Uterus (tissue), 4 donors: Measurements from ENCODE around the gene TNNI2. TPM values are rescaled to one million over a fixed set of nuclear protein-coding genes. Genes with fewer than 3 reads are reported as not detected.

ENCODE experiments used
- DNase-seq, 2 donors: peaks; one replicate each; pipeline ENCODE4 v3.0.0-alpha.2; 2019 to 2020
- H3K27ac ChIP-seq, 2 donors: fragments of 200-600 bp; sonication (generic); 1 replicate in 1 of 2; 2 replicates in 1 of 2; pipeline ENCODE4 v1.5.1; 2016 to 2018
- H3K27me3 ChIP-seq, 2 donors: fragments of 200-600 bp; sonication (generic); one replicate each; pipeline ENCODE4 v1.5.1; 2018 to 2019; ENCODE audit warnings: control low read depth in 1 of 2
- H3K36me3 ChIP-seq, 2 donors: fragments of 200-600 bp; sonication (generic); one replicate each; pipeline ENCODE4 v1.5.1; 2019; ENCODE audit warnings: control low read depth in 1 of 2
- H3K4me1 ChIP-seq, 2 donors: fragments of 200-600 bp; sonication (generic); one replicate each; pipeline ENCODE4 v1.5.1; 2018 to 2019; ENCODE audit warnings: control low read depth in 1 of 2
- H3K4me3 ChIP-seq, 2 donors: fragments of 200-600 bp; sonication (generic); 1 replicate in 1 of 2; 2 replicates in 1 of 2; pipeline ENCODE4 v1.5.1; 2018 to 2019; ENCODE audit warnings: mild to moderate bottlenecking in 1 of 2
- H3K9me3 ChIP-seq, 2 donors: fragments of 200-600 bp; sonication (generic); one replicate each; pipeline ENCODE4 v1.5.1; 2019; ENCODE audit warnings: control low read depth in 1 of 2
- POLR2A ChIP-seq, 2 donors: fragments of 450-650 bp; IDR thresholded peaks; one replicate each; pipeline ENCODE4 v1.6.1; 2016; ENCODE audit warnings: antibody characterized with exemption in 2 of 2, mild to moderate bottlenecking in 1 of 2, moderate library complexity in 1 of 2
- intact Hi-C: fragments of 100-400 bp; cut with DNase I; formaldehyde crosslinking; loops from one replicate; pipeline ENCODE4 v1.15.1; 2023; ENCODE audit warnings: low total_unique reads
- total RNA-seq, 4 donors: library from RNA; depleted of rRNA in 3 of 4; stranded (reverse); fragments of >200 nt in 3 of 4; gene quantifications; one replicate each; pipeline versions ENCODE4 v1.1.0 to v1.2.4, GENCODE V29; 2014 to 2023
- TF ChIP-seq, protein P1 (sequence below), 4 experiments: fragments of 200-600 bp in 2 of 4; fragments of 450-650 bp in 2 of 4; sonication (generic) in 2 of 4; IDR thresholded peaks; one replicate each; pipeline ENCODE4 v1.5.1; 2016 to 2019; ENCODE audit warnings: antibody characterized with exemption in 4 of 4, mild to moderate bottlenecking in 2 of 4, moderate library complexity in 1 of 4
- donor health status: DM: yes; HTN: yes; CAD: no.

TNNI2 gene
- total RNA-seq, 4 donors from 2014 or later, result 0.95 to 1.5 TPM; not detected in 2

GRCh38 chr11:1853376-1854131 lies 14.8 kb downstream of the TNNI2 start:
- no peak for DNase-seq
- Histone ChIP-seq H3K9me3 (no peaks in the 10 kb centered on the region), H3K27ac (no peak overlapping the region), H3K4me1 (no peaks in the 10 kb centered on the region), H3K36me3 (no peaks in the 10 kb centered on the region), H3K4me3 (no peak overlapping the region), H3K27me3 (no peaks in the 10 kb centered on the region)
- intact Hi-C loops, result no loop called here
- TF ChIP-seq POLR2A (IDR thresholded peaks at IDR 0.05), result no peak
- TF ChIP-seq, protein P1, sequence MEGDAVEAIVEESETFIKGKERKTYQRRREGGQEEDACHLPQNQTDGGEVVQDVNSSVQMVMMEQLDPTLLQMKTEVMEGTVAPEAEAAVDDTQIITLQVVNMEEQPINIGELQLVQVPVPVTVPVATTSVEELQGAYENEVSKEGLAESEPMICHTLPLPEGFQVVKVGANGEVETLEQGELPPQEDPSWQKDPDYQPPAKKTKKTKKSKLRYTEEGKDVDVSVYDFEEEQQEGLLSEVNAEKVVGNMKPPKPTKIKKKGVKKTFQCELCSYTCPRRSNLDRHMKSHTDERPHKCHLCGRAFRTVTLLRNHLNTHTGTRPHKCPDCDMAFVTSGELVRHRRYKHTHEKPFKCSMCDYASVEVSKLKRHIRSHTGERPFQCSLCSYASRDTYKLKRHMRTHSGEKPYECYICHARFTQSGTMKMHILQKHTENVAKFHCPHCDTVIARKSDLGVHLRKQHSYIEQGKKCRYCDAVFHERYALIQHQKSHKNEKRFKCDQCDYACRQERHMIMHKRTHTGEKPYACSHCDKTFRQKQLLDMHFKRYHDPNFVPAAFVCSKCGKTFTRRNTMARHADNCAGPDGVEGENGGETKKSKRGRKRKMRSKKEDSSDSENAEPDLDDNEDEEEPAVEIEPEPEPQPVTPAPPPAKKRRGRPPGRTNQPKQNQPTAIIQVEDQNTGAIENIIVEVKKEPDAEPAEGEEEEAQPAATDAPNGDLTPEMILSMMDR (IDR thresholded peaks at IDR 0.05), result no peak

- DNase-seq, result no peak
- H3K27me3 ChIP-seq, result no peaks in the 10 kb centered on the region
- no peaks in the 10 kb centered on the region for H3K4me1 ChIP-seq
- intact Hi-C loops, result no loop called here
- TF ChIP-seq, protein P1 (IDR thresholded peaks at IDR 0.05), result no peak
- no peak for TF ChIP-seq POLR2A (IDR thresholded peaks at IDR 0.05)
- H3K4me3 ChIP-seq, result no peak overlapping the region
- no peaks in the 10 kb centered on the region for H3K36me3 ChIP-seq
- H3K27ac ChIP-seq, result no peak overlapping the region
- H3K9me3 ChIP-seq, result no peaks in the 10 kb centered on the region
These were observed 15.6 kb downstream of the TNNI2 start for GRCh38 chr11:1854132-1854948.

DNA sequence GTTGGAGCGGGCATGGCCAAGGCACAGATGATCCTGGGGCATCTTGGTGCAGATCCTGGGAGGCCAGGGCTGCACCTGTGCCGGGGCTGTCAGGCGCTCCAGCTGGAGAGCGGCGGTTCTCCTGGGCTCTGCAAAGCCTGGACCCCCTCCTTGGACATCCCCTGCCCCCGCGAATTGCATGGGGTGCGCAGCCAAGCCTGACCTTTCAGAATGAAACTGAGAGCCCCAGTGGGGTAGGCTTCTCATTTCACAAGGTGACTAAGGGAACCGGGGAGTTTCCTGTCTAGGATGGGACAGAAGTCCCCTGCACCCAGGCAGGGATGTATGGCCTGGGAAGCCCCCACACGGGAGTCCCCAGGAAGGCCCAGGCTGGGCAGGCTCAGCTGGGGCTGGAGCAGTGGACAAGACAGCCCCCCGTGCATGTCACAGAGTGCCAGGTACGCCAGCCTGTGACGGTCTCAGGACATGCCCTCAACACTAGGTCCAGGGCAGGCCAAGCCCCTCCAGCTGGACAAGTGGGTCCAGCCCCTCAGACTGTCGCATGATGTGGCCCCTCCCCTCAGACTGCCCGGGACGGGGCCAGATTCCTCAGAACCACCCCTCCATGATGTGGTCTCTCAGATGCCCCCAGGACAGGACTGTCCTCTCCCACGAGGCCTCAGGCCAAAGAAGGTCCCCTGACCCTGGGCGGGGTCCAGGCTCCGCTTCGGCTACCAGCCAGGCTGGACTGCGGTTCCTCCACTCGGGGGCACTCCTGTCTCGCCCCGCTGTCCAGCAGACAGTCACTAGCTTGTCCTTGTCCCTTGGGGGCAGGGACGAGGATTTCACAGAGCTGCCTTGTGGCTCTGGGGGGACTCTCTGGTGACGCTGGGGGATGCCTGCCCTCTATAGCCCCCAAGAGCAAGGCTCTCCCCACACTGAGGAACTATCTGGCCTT lies 16.4 kb downstream of the TNNI2 start:
- intact Hi-C loops, result no loop called here
- Histone ChIP-seq H3K9me3 (no peaks in the 10 kb centered on the region), H3K27ac (no peak overlapping the region), H3K27me3 (no peaks in the 10 kb centered on the region), H3K4me3 (no peak overlapping the region), H3K36me3 (no peaks in the 10 kb centered on the region), H3K4me1 (no peaks in the 10 kb centered on the region)
- TF ChIP-seq POLR2A (IDR thresholded peaks at IDR 0.05), result no peak
- TF ChIP-seq, protein P1 (IDR thresholded peaks at IDR 0.05), result no peak
- DNase-seq, result no peak

DNA sequence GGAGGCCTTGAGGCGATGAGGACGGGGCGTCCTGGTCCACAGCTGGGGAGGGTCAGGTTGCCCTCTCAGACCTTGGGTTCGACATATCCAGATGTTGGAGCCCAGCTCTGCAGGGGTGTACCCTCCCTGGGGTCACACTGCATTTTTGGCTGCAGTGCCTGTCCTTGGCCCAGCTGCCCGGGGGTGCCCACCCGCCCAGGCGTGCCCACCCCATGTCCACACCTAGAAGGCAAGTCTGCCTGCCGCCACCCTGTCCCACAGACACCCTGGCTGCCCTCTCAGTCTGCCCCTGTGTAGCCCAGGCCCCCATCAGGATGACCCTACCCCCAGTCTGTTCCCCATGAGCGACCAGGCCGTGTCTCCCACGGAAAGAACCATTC lies 17.1 kb downstream of the TNNI2 start:
- DNase-seq, result no peak
- no peak overlapping the region for H3K27ac ChIP-seq
- no peaks in the 10 kb centered on the region for H3K4me1 ChIP-seq
- intact Hi-C loops, result no loop called here
- no peak for TF ChIP-seq POLR2A (IDR thresholded peaks at IDR 0.05)
- TF ChIP-seq, protein P1 (IDR thresholded peaks at IDR 0.05), result no peak
- H3K4me3 ChIP-seq, result no peak overlapping the region
- H3K36me3 ChIP-seq, result no peaks in the 10 kb centered on the region
- H3K27me3 ChIP-seq, result no peaks in the 10 kb centered on the region
- H3K9me3 ChIP-seq, result no peaks in the 10 kb centered on the region
